Chondrocyte (in vitro differentiated cells): ENCODE data around the gene CYP4F2. TPM values are rescaled to one million over a fixed set of nuclear protein-coding genes. Genes with fewer than 3 reads are reported as not detected.
"Not testable (repeated sequence)": the region's sequence is repeated elsewhere in the genome, so short reads cannot be mapped to it uniquely, and the experiment has no call there.

Experiments
- DNase-seq: peaks from one replicate; pipeline ENCODE4 v3.0.0; 2021; ENCODE audit warnings: mixed read lengths, low spot score
- H3K27ac Mint-ChIP-seq: one replicate; pipeline ENCODE4 v1.8.0; 2021; ENCODE audit warnings: mild to moderate bottlenecking, moderate library complexity, mixed read lengths; ENCODE audit not compliant: unreplicated experiment
- H3K27me3 Mint-ChIP-seq: 2 replicates; pipeline ENCODE4 v1.8.0; 2021; ENCODE audit warnings: low read depth, mixed read lengths
- H3K36me3 Mint-ChIP-seq: 2 replicates; pipeline ENCODE4 v1.8.0; 2021; ENCODE audit warnings: low read depth, mixed read lengths
- H3K4me1 Mint-ChIP-seq: 2 replicates; pipeline ENCODE4 v1.8.0; 2021; ENCODE audit warnings: low read depth, mild to moderate bottlenecking, mixed read lengths
- H3K4me3 Mint-ChIP-seq: one replicate; pipeline ENCODE4 v1.8.0; 2021; ENCODE audit warnings: mild to moderate bottlenecking, moderate library complexity, mixed read lengths; ENCODE audit not compliant: unreplicated experiment
- H3K9me3 Mint-ChIP-seq: 2 replicates; pipeline ENCODE4 v1.8.0; 2021; ENCODE audit warnings: low read depth, mixed read lengths
- total RNA-seq: library from RNA; stranded (reverse); gene quantifications from 3 replicates; pipeline ENCODE4 v1.2.1, GENCODE V29; 2021
- TF ChIP-seq, protein P1 (sequence below): fragments of 200-600 bp; sonication (generic); IDR thresholded peaks from 2 replicates; pipeline ENCODE4 v1.5.0; 2021; ENCODE audit warnings: antibody characterized with exemption, mild to moderate bottlenecking, moderate library complexity

CYP4F2 gene
- total RNA-seq, 1 donor from 2014 or later = not detected

DNA sequence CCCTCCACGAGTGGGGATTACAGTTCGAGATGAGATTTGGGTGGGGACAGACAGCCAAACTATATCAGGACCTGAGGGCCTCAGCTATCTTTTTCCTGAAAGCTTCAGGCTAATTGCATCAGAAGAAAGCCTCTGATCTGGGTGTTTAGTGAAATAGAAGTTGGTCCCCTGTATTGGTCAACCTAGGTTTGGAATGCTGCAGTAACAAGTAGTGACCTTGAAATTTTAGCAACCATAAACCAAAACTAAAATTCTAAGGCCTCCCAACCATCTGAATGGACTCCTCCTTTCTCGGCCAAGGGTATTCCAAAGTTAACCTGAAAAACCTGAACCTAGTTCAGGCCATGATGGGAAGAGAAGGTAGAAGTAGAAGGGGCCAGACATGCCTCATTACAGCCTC, 47.5 kb downstream of the CYP4F2 start:
- Mint-ChIP-seq H3K4me1 (no peaks in the 10 kb centered on the region), H3K4me3 (no peak overlapping the region), H3K27me3 (no peaks in the 10 kb centered on the region), H3K9me3 (peaks cover 31% of the 10 kb centered on the region), H3K36me3 (no peaks in the 10 kb centered on the region), H3K27ac (no peak overlapping the region)
- TF ChIP-seq, protein P1, sequence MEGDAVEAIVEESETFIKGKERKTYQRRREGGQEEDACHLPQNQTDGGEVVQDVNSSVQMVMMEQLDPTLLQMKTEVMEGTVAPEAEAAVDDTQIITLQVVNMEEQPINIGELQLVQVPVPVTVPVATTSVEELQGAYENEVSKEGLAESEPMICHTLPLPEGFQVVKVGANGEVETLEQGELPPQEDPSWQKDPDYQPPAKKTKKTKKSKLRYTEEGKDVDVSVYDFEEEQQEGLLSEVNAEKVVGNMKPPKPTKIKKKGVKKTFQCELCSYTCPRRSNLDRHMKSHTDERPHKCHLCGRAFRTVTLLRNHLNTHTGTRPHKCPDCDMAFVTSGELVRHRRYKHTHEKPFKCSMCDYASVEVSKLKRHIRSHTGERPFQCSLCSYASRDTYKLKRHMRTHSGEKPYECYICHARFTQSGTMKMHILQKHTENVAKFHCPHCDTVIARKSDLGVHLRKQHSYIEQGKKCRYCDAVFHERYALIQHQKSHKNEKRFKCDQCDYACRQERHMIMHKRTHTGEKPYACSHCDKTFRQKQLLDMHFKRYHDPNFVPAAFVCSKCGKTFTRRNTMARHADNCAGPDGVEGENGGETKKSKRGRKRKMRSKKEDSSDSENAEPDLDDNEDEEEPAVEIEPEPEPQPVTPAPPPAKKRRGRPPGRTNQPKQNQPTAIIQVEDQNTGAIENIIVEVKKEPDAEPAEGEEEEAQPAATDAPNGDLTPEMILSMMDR = no peak
- no peak for DNase-seq

DNA sequence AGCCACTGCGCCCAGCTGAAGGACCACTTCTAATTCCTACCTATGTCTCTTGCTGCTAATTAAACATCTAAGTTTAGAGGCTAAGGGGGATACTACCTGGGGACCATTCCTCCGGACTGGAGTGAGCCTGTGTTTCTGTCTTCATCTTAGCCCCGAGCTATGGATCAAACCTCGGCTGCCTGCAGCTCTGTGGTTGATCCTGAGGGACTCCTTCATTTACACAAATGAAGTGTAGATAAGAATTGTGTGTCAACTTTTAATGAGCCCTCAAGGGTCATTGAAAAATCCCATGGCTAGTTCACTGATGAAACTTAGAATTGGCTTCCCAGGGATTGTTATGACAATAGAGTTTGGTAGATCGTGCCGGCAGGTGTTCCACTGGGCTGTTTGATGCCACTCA, 51.0 kb downstream of the CYP4F2 start:
- H3K4me3 Mint-ChIP-seq = no peak overlapping the region
- H3K4me1 Mint-ChIP-seq = no peaks in the 10 kb centered on the region
- H3K27me3 Mint-ChIP-seq = no peaks in the 10 kb centered on the region
- H3K27ac Mint-ChIP-seq = no peak overlapping the region
- no peak for DNase-seq
- TF ChIP-seq, protein P1 = no peak
- peaks cover 17% of the 10 kb centered on the region for H3K9me3 Mint-ChIP-seq
- no peaks in the 10 kb centered on the region for H3K36me3 Mint-ChIP-seq

DNA sequence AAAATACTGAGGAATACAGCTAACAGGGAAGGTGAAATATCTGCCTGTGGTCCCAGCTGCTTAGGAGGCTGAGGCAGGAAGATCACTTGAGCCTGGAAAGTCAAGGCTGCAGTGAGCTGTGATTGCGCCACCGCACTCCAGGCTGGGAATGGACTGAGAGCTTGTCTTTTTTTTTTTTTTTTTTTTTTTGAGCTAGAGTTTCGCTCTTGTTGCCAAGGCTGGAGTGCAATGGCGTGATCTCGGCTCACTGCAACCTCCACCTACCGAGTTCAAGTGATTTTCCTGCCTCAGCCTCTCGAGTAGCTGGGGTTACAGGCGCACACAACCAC, 54.0 kb downstream of the CYP4F2 start:
- not testable (repeated sequence) for DNase-seq, H3K27me3 Mint-ChIP-seq, H3K4me1 Mint-ChIP-seq, H3K27ac Mint-ChIP-seq, H3K36me3 Mint-ChIP-seq, H3K4me3 Mint-ChIP-seq
- peaks cover 15% of the 10 kb centered on the region for H3K9me3 Mint-ChIP-seq

GRCh38 chr19:15843203-15843893, 54.5 kb downstream of the CYP4F2 start:
- DNase-seq = no peak
- Mint-ChIP-seq H3K36me3 (no peaks in the 10 kb centered on the region), H3K9me3 (peaks cover 17% of the 10 kb centered on the region), H3K4me1 (no peaks in the 10 kb centered on the region), H3K4me3 (no peak overlapping the region), H3K27ac (no peak overlapping the region), H3K27me3 (no peaks in the 10 kb centered on the region)
- TF ChIP-seq, protein P1 = no peak

DNA sequence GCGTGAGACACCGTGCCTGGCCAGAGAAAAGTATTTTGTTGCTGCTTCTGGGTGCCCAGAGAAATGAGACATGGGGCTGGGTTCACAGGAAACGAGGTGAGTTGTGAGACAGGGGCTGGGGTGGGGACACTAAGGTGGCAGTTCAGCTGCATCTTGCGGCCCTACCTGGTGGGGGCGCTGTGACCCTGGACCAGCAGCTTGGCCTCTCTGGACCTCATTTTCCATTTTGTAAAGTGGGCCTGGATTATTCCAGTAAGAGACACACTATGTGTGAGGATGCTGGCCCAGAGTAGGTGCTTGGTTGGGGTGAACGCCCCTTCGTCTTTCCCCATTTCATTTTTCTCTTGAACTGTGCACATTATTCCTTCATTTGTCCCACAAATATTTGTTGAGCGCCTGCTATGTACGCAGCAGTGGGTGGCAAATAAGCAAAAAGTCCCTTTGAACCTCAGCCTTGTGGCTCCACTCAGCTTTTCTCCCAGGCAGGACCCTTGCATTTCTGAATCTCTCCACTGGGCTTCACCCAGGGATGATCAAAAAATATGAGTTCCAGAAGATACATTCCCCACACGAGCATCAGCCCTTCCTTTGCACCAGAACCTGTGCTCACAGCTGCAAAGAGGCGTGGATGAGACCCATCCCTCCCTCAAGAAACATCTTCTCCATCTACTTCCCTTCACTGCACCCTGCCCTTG, 55.9 kb downstream of the CYP4F2 start:
- H3K9me3 Mint-ChIP-seq = peaks cover 15% of the 10 kb centered on the region
- TF ChIP-seq, protein P1 = no peak
- no peaks in the 10 kb centered on the region for H3K4me1 Mint-ChIP-seq
- H3K27me3 Mint-ChIP-seq = no peaks in the 10 kb centered on the region
- no peak overlapping the region for H3K4me3 Mint-ChIP-seq
- DNase-seq = no peak
- H3K27ac Mint-ChIP-seq = no peak overlapping the region
- no peaks in the 10 kb centered on the region for H3K36me3 Mint-ChIP-seq

- H3K27ac Mint-ChIP-seq = no peak overlapping the region
- TF ChIP-seq, protein P1 = no peak
- H3K4me3 Mint-ChIP-seq = no peak overlapping the region
- H3K36me3 Mint-ChIP-seq = no peaks in the 10 kb centered on the region
- H3K4me1 Mint-ChIP-seq = no peaks in the 10 kb centered on the region
- DNase-seq = no peak
- H3K9me3 Mint-ChIP-seq = peaks cover 12% of the 10 kb centered on the region
- no peaks in the 10 kb centered on the region for H3K27me3 Mint-ChIP-seq
Measured at GRCh38 chr19:15840833-15841232, 57.0 kb downstream of the CYP4F2 start.

DNA sequence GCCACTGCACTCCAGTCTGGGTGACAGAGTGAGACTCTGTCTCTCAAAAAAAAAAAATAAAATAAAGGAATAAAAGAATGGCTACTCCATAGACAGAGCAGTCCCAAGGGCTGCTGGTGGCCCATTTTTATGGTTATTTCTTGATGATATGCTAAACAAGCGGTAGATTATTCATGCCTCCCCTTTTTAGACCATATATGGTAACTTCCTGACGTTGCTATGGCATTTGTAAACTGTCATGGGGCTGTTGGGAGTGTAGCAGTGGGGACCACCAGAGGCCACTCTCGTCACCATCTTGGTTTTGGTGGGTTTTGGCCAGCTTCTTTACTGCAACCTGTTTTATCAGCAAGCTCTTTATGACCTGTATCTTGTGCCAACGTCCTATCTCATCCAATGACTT, 58.0 kb downstream of the CYP4F2 start:
- H3K4me3 Mint-ChIP-seq, H3K4me1 Mint-ChIP-seq, DNase-seq, H3K27ac Mint-ChIP-seq, H3K36me3 Mint-ChIP-seq, H3K27me3 Mint-ChIP-seq: not testable (repeated sequence)
- peaks cover 14% of the 10 kb centered on the region for H3K9me3 Mint-ChIP-seq
